ENCODE results near the gene TAB2.

DNA sequence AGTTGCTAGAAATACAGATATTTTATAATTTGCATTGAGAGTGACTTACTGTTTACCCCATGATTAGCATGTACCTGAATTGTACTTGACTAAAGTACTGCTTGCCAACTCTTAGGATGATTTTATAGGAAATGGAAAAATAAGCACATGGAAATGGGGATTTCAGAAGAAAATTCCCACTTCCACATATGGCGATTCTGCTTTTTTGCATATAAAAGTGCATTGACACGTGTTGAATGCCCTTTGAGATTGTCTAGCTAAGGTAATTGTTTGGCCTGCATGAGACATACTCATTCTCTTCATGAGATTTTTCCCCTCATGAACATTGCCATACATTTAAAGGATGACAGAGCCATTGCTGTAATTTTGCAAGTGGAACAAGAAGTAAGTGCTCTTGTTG is 10.1 kb downstream of the TAB2 start:
- no peak for TF ChIP-seq ZNF565 (CRISPR knock-in tag; conservative IDR thresholded peaks at IDR 0.05; ENCODE audit: low read depth)
- no peak for TF ChIP-seq PPARA (CRISPR knock-in tag; IDR thresholded peaks at IDR 0.05; ENCODE audit: borderline replicate concordance)
- TF ChIP-seq, protein P1, sequence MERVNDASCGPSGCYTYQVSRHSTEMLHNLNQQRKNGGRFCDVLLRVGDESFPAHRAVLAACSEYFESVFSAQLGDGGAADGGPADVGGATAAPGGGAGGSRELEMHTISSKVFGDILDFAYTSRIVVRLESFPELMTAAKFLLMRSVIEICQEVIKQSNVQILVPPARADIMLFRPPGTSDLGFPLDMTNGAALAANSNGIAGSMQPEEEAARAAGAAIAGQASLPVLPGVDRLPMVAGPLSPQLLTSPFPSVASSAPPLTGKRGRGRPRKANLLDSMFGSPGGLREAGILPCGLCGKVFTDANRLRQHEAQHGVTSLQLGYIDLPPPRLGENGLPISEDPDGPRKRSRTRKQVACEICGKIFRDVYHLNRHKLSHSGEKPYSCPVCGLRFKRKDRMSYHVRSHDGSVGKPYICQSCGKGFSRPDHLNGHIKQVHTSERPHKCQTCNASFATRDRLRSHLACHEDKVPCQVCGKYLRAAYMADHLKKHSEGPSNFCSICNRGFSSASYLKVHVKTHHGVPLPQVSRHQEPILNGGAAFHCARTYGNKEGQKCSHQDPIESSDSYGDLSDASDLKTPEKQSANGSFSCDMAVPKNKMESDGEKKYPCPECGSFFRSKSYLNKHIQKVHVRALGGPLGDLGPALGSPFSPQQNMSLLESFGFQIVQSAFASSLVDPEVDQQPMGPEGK (CRISPR knock-in tag; IDR thresholded peaks at IDR 0.05; ENCODE audit: borderline replicate concordance) = no peak
- no peak for TF ChIP-seq ISL1 (CRISPR knock-in tag; IDR thresholded peaks at IDR 0.05)
- TF ChIP-seq OSR1 (CRISPR knock-in tag; IDR thresholded peaks at IDR 0.05) = no peak
- TF ChIP-seq ARNTL (CRISPR knock-in tag; IDR thresholded peaks at IDR 0.05; ENCODE audit: borderline replicate concordance, low read depth) = no peak
- TF ChIP-seq, protein P2, sequence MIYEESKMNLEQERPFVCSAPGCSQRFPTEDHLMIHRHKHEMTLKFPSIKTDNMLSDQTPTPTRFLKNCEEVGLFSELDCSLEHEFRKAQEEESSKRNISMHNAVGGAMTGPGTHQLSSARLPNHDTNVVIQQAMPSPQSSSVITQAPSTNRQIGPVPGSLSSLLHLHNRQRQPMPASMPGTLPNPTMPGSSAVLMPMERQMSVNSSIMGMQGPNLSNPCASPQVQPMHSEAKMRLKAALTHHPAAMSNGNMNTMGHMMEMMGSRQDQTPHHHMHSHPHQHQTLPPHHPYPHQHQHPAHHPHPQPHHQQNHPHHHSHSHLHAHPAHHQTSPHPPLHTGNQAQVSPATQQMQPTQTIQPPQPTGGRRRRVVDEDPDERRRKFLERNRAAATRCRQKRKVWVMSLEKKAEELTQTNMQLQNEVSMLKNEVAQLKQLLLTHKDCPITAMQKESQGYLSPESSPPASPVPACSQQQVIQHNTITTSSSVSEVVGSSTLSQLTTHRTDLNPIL (CRISPR knock-in tag; IDR thresholded peaks at IDR 0.05; ENCODE audit: low read depth) = no peak
- TF ChIP-seq RARB (CRISPR knock-in tag; IDR thresholded peaks at IDR 0.05) = no peak

All from SK-N-SH treated with all-trans-retinoic acid at 6 μM for 48 hours (cell line).